RPMI7951 (cell line): Measurements from ENCODE around the gene WDR33. TPM values are rescaled to one million over a fixed set of nuclear protein-coding genes. Genes with fewer than 3 reads are reported as not detected.
A peak's percentile ranks its signal among the peaks of the same experiment; 100 is the strongest.

Source experiments
- DNase-seq: peaks from one replicate; pipeline ENCODE4 v3.0.0-alpha.2; 2012; ENCODE audit warnings: low read depth
- total RNA-seq: library from RNA; depleted of rRNA; stranded (reverse); fragments of >200 nt; shearing (Covaris generic); gene quantifications from 2 replicates; pipeline ENCODE4 v1.2.3, GENCODE V29; 2014

The WDR33 gene
- total RNA-seq, 1 experiment from 2014 or later = 27.6 TPM

GRCh38 chr2:127695491-127696472 is 115.2 kb downstream of the WDR33 start:
- peak; percentile 81 for DNase-seq

GRCh38 chr2:127694986-127695385 is 116.0 kb downstream of the WDR33 start:
- DNase-seq = no peak

GRCh38 chr2:127690696-127691095 is 120.3 kb downstream of the WDR33 start:
- no peak for DNase-seq

GRCh38 chr2:127688405-127688804 is 122.6 kb downstream of the WDR33 start:
- DNase-seq = no peak

- no peak for DNase-seq
These were observed 125.4 kb downstream of the WDR33 start for GRCh38 chr2:127685410-127686080.

GRCh38 chr2:127683757-127684156 is 127.2 kb downstream of the WDR33 start:
- DNase-seq = no peak

- no peak for DNase-seq
These were observed 127.9 kb downstream of the WDR33 start for GRCh38 chr2:127683056-127683455.

- DNase-seq = no peak
These were observed 128.8 kb downstream of the WDR33 start for GRCh38 chr2:127681976-127682857.

GRCh38 chr2:127681288-127681804 is 129.6 kb downstream of the WDR33 start:
- DNase-seq = no peak

GRCh38 chr2:127680706-127681287 is 130.2 kb downstream of the WDR33 start:
- DNase-seq = no peak

- DNase-seq = no peak
These were observed 131.2 kb downstream of the WDR33 start for GRCh38 chr2:127679680-127680361.

- DNase-seq = no peak
These were observed 132.0 kb downstream of the WDR33 start for GRCh38 chr2:127678991-127679390.

- no peak for DNase-seq
These were observed 132.4 kb downstream of the WDR33 start for GRCh38 chr2:127678531-127678930.

GRCh38 chr2:127676906-127677305 is 134.1 kb downstream of the WDR33 start:
- no peak for DNase-seq

GRCh38 chr2:127675331-127676261 is 135.4 kb downstream of the WDR33 start, which contains the start of gene LIMS2:
TSS of gene LIMS2 (minus strand) at chr2:127675530. CDS start at chr2:127675024, 506 bp downstream.
- peak; percentile 73 for DNase-seq

GRCh38 chr2:127674241-127675209 is 136.4 kb downstream of the WDR33 start:
- peak; percentile 25 for DNase-seq

GRCh38 chr2:127673291-127674069 is 137.5 kb downstream of the WDR33 start:
- DNase-seq = no peak
